ENCODE data around the gene GOLGA1.
"Not testable (repeated sequence)": the region's sequence is repeated elsewhere in the genome, so short reads cannot be mapped to it uniquely, and the experiment has no call there.

GOLGA1 gene, protein sequence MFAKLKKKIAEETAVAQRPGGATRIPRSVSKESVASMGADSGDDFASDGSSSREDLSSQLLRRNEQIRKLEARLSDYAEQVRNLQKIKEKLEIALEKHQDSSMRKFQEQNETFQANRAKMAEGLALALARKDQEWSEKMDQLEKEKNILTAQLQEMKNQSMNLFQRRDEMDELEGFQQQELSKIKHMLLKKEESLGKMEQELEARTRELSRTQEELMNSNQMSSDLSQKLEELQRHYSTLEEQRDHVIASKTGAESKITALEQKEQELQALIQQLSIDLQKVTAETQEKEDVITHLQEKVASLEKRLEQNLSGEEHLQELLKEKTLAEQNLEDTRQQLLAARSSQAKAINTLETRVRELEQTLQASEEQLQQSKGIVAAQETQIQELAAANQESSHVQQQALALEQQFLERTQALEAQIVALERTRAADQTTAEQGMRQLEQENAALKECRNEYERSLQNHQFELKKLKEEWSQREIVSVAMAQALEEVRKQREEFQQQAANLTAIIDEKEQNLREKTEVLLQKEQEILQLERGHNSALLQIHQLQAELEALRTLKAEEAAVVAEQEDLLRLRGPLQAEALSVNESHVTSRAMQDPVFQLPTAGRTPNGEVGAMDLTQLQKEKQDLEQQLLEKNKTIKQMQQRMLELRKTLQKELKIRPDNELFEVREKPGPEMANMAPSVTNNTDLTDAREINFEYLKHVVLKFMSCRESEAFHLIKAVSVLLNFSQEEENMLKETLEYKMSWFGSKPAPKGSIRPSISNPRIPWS

DNA sequence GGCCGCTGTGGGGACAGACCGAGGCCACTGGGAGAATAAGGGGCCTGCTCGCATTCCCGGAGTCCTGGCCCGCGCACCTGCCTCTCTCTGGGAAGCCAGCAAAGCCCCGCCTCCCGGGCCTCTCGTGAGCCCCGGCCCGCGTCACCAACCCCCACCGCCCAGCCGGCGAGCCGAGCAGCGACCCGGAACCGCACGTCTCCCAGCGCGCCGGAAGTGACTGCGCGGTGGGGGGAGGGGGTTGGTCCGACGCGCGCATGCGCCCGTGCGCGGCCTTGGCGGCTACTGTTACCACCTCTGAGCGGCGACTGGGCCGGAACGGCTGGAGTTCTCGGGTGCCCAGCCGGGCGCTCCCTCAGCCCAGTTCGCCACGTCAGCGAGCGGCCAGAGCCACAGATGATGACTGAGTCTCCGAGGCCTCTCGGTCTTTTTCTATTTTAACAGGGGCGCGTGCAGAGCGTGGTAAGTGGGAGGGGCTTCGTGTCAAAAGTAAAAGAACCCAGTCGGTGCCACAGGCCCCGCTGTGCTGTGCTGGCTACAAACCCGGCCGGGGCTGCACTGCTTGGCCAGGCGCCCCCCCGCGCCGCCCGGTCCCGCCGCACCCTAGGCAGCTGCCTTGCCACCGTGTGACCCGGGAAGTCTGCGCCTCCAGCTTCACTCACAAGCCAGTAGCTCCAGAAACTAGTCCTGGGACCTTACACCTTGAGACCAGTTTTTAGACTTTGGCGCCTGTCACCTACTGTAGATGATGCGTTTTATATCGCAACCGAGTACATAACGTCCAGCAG, at the start of gene GOLGA1:
Gene GOLGA1 (minus strand): TSS at position 190 of the 785 bp plus-strand sequence. CDS start 2,372 bp downstream, outside the sequence.
- DNase-seq (ENCODE audit: low read depth): peak; percentile 56

DNA sequence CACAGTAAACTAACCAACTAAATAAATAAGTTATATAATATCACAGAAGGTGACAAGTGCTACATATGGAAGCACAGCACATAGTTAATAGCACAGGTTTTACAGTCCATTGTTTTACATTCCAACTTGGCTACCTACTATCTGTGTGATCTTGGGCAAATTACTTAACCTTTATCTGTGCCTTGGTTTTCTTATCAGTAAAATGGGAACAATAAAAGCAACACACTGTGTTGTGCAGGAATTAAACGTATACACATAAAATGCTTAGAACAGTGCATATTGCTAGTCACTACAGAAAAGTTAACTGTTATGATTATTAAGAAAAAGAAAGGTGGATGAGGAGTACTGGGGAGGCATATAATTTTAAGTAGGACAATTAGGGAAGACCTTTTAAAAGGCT, 42.8 kb upstream of the GOLGA1 start:
- DNase-seq (ENCODE audit: low read depth): no peak

DNA sequence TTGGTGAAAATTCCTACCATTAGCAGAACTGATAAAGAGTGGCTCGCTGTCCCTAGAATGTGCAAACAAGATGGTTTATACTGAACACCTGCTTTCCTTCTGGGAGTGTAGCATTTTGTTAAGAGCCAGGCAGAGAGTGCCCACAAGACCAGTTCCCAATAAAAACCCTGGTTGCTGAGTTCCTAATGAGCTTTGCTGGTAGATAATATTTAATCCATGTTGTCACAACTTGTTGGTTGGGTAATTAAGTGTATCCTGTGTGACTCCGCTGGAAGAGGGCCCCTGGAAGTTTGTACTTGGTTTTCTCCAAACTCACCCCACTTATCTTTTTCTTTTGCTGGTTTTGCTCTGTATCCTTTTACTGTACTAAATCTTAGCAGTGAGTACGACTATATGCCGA, 39.5 kb upstream of the GOLGA1 start:
- no peak for DNase-seq (ENCODE audit: low read depth)

DNA sequence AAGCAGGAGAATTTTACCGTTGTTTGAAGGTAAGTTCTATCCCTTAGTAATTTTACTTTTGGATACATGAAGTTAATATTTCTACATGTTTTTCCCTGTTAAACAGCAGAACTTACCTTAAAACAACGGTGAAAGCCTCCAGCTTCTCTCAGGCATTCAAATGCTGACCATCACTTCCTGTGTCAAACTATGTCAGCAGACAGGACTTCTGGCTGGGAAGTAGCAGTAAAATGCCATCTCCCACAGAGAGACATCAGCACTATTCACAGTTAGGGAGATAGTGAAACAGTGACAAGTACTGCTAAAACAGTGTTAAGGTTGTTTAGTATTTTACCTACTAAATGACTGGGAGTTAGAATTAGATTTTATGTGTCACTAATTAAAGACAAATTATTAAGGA, 34.2 kb upstream of the GOLGA1 start:
- DNase-seq (ENCODE audit: low read depth): no peak

DNA sequence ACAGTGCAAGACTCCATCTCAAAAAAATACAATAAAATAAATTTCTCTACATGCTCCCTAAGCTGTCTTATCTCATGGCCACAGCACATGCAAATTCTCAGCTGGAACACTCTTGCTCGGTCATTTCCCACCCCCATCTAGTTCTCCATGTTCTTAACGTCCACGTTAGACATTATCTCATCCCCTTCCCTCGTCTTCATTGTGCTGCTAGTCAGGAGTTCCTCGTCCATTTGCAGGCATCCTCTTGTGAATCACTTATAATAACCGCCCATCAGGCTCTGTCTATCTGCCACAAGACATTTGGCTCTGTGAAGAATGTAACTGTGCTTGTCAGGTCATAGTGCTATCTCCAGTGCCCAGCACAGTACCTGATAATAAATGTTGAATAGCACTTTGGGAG, 32.9 kb upstream of the GOLGA1 start:
- no peak for DNase-seq (ENCODE audit: low read depth)

DNA sequence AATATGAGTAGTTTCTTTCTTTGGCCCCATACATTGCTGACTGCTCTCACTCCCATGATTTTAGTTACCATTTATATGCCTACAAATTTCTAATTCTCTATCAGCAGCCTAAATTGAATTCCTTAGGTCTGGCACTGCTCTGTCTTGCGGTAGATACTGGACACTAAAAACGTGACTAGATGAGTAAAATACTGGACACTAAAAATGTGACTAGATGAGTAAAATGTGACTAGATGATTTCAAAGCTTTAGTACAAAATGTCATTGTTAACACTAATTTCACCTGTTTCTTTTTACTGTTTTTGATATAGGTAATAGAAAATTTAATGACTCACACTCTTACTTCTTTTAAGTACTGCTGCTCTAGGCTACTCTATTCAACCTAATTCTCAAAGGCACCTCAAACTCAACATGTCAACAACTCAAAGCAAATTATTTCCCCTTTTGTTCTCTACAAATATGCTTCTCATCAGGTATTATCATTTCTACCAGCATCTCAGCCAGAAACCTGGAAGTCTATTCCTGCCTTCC, 31.4 kb upstream of the GOLGA1 start:
- no peak for DNase-seq (ENCODE audit: low read depth)

DNA sequence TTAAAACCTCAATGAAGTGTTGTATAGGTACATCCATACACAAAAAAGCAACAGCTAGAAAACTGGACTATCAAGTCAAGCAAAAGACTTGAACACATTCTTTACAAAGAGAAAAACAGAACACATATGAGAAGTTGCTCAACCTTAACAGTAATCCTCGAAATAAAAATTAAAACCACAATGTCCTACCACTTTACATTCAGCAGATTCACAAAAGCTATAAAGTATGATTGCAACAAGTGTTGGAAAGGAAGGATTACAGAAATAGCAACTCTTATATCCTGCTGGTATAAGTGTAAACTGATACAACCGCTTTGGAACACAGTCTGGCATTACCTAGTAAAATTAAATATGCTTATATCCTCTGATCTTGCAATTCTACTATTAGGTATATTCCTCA, 28.5 kb upstream of the GOLGA1 start:
- DNase-seq (ENCODE audit: low read depth): no peak

DNA sequence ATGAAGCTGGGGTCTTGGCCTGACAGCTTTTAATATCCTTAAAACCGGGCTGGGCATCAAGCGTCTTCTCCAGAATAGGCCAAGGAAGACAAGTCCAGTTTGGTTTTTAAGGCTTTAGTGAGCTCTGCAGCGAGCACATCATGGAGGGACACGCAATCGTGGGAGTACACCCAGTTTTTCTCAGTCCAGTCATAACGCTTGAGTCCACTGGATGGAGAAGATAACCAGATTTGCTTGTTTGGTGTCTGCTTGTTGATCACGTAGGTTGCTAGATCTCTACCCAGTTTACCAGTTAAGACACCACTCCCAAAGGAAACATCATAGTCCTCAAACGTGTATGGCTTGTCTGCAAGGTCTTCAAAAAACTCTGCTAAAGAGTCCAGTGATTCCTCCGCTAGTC, 27.4 kb upstream of the GOLGA1 start:
- DNase-seq (ENCODE audit: low read depth): no peak

DNA sequence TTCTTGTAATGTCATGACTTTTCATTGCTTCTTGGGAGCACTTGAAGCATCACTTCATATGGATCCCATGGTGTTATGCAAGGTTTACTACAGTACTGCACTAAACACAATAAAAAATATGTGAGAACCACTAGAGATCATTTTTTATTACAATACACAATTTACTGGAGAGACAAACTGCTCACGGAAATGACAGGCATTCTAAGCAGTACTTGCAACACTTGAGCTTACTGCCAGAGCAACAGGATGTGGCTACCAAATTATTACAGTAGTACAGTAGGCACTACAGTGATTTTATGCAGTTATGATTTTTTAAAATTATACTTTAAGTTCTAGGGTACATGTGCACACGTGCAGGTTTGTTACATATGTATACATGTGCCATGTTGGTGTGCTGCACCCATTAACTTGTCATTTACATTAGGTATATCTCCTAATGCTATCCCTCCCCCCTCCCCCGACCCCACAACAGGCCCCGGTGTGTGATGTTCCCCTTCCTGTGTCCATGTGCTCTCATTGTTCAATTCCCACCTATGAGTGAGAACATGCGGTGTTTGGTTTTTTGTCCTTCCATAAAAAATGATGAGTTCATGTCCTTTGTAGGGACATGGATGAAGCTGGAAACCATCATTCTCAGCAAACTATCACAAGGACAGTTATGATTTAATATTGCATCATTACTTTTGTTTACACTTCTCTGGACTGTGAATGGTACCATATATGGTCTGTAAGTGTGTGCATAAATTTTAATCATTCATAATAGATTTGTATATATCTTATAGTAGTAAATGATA, 25.1 kb upstream of the GOLGA1 start:
- DNase-seq (ENCODE audit: low read depth): peak; percentile 39

DNA sequence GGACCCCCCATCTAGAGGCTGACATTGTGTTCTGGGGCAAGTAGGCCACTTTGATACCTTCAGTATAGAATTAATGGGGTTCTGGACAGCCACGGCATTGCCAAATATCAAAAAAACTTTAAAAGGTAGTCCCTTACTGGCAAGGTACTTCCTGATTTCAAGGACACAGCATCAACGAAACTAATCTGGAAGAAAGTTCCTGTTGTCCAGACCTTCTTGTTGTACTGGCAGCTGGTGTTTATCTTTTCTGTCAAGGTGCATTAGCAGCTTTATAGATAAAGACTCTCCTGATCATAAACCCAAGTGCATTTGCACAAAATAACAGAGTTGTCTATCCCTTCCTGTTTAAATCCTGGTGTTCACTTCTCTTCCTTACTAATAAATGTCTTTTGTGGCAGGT, 23.7 kb upstream of the GOLGA1 start:
- DNase-seq (ENCODE audit: low read depth): no peak

DNA sequence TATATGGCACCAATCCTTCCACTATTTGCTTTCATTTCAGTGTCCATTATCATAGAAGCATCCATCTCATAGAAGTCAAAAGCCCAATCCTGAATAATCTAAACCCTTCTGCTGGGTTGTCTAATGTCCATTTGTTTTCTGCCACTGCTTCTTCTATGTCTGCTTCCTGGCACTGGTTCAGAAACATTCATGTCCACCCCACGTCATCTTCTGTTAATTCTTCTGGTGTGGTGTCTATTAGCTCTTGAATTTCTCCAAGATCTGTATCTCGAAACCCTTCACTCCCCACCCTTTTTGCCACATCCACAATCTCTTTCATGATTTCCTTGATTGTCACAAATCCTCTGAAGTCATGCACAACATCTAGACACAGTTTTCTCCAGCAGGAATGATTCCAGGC, 23.2 kb upstream of the GOLGA1 start:
- DNase-seq (ENCODE audit: low read depth): no peak

DNA sequence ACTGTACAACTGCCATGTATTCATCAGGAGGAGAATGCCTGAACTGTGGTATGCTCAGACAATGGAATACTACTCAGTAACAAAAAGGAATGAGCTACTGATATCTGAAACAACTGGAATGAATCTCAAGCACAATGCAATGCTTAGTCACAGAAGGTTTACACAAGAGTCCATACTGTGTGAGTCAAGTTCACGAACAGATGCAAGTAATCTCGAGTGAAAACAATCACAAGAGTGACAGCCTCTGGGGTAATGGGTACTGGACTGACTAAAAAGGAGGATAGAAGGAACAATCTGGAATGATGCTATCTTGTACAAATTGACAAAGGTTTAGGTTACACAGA, 19.5 kb upstream of the GOLGA1 start:
- DNase-seq (ENCODE audit: low read depth): no peak

DNA sequence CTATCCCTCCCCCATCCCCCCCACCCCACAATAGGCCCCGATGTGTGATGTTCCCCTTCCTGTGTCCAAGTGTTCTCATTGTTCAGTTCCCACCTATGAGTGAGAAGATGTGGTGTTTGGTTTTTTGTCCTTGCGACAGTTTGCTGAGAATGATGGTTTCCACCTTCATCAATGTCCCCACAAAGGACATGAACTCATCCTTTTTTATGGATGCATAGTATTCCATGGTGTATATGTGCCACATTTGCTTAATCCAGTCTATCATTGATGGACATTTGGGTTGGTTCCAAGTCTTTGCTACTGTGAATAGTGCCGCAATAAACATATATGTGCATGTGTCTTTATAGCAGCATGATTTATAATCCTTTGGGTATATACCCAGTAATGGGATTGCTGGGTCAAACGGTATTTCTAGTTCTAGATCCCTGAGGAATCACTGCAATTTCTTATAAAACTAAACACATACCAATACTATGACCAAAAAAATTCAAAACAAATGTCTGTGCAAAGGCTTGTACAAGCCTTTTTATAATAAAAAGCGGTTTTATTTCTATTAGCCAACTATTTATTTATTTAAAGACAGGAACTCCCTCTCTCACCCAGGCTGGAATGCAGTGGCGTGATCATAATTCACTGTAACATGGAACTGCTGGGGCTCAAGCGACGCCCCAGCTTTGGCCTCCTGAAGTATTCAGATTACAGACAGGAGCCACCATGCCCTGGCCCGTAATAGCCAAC, 19.0 kb upstream of the GOLGA1 start:
- not testable (repeated sequence) for DNase-seq (ENCODE audit: low read depth)

DNA sequence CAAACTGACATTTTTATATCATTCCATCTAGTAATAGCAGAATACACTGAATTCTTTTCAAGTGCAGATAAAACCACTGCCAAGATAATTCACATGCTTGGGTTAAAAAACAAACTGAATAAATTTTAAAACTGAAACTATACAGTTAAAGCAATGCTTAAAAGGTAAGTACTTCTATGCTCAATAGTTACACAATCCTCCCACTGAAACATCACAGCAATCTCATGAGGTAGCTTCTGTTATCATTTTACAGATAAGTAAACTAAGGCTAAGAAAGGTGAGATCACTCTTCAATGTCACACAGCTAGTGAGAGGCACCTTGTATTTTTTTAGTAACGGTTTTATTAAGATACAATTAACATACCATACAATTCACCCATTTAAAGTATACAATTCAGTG, 13.4 kb upstream of the GOLGA1 start:
- DNase-seq (ENCODE audit: low read depth): no peak

DNA sequence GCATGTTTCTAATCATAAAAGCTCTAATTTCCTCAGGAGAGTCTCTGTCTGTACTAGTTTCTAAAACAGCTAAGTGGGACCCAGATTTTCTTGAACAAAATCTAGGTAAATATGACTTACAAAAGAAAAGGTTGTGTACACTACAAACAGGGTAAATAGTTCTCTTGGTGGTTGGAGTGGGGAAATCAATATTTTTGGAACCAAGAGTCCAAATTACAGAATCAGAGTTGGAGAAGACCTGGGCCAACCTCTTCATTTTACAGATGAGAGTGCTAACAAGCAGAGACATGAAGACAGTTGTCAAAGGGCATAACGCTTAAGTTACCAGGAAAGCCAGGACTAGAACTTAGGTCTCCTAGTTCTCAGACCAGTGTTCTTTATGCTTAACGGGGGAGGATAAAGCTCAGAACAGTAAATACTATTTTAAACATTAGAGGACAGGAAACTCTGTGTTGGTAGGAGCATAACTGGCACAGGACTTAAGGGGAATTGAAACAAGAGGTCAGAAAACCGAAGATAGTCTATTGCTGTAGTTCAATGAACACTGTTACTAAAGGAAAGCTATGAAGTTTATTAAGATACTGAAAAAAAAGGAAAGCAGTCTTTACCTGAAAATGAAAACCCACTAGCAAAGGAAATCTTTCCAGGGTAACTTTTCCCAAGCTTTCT, 9.3 kb upstream of the GOLGA1 start:
- DNase-seq (ENCODE audit: low read depth): no peak

DNA sequence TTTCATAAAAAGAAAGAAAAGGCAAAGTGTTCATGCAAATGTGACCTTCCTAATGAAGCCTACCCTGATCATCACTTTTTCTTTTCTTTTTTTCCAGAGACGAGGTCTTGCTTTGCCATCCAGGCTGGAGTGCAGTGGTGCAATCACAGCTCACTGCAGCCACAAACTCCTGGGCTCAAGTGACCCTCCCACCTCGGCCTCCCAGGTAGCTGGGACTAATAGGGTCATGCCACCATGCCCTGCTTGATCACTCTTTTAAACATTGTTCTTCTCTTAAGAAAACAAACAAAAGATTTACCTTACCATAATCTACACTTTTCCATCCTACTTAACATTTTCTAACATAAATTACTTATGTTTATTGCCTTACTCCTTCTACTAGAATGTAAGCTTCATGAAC, 8.5 kb upstream of the GOLGA1 start:
- DNase-seq (ENCODE audit: low read depth): no peak

DNA sequence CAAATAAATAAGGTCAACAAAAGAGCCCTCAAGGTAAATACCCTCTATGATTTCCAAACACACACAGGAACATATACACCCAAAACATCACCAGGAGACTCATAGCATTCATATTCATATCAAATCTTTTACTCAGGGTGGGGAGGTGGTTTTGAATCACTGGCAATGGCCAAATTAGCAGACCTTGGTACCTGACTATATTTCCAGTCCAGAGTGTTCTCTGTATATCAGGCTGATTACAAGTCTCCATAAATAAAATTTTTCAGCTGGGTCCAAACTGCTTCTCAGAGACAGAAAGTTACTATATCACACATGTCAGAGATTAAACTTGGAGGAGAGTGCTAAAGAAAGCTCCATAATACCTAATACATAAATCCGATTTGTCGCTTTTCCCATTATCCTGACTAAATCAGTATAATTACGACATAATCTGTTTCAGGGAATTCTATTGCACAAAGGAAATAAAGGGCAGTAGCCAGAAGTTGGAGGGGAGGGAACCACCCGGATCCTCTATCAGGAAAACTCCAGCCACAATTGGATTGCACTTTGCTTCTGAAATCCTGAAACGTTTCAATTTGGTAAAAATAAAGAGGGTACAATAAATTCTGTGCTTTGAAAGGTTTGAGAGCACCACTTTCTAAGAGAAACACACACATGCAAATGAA, 7.0 kb upstream of the GOLGA1 start:
- DNase-seq (ENCODE audit: low read depth): no peak

DNA sequence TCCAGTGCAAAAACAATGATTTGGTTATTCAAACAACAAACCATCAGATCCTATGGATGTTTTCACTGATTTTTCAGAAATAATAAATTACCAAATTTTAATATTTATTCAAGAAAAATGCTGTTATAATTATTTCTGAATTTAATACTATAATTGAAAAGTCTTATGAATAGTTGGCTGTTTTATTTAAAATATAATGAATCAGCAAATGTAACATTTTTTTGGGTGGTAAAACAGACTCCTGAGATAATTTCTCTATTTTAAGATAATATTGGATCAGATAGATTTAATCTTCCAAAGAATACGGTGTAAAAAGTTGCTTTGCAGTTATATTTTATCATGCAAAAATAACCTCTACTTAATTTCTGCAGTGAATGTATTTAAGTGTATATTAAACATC, 5.3 kb upstream of the GOLGA1 start:
- no peak for DNase-seq (ENCODE audit: low read depth)

DNA sequence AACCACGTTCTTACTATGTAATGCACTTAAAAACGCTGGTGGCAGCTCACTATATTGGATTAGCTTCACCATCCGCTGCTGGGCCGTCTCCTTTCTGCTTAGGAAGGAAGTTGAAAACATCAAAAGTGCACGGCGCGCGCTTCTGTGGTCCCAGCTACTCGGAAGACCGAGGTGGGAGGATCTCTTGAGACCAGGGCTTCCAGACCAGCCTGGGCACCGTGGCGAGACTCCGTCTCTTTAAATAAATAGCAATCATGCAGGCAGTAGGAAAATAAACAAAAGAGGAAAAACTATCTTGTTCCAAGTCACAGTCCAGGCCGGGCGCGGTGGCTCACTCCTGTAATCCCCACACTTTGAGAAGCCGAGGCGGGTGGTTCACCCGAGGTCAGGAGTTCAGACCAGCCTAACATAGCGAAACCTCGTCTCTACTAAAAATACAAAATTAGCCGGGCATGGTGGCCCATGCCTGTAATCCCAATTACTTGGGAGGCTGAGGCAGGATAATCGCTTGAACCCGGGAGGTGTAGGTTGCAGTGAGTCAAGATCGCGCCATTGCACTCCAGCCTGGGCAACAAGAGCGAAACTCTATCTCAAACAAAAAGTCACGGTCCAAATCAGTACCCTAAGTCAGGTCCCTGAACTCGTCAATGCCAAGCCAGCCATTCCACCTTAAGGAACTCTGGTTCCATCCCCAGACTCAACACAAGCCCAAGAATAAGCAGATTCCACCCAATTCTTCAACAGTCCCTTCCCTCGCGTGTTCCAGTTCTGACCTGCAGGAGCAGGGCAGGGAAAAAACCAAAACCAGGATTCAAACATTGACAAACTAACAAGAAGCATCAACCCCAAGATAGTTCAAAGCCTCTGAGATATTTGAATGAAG, 1.0 kb upstream of the GOLGA1 start:
- no peak for DNase-seq (ENCODE audit: low read depth)

Measured in GM04503 (cell line).